K562 (cell line): ENCODE data around the gene CPNE6. TPM values are rescaled to one million over a fixed set of nuclear protein-coding genes. Genes with fewer than 3 reads are reported as not detected.

ENCODE experiments used
- ATAC-seq: fragments of 200-7000 bp; cut with Tn5 transposase; 3 replicates; pipeline ENCODE4 v1.9.1; 2020; ENCODE audit warnings: moderate library complexity
- BruUV-seq: library from RNA; stranded (reverse); fragments of 400-500 nt; replicated peaks from 2 replicates; lab custom pipeline; 2021; lab: Mats Ljungman, UMichigan
- CTCF ChIA-PET: fragments of 300-600 bp; formaldehyde crosslinking; extraction: SDS; loops from one replicate; lab custom pipeline; 2021; ENCODE audit warnings: low intra/inter-chr PET ratio; lab: Yijun Ruan, JAX
- POLR2A ChIA-PET: fragments of 300-600, 350-650 bp; sonication (Branson Sonifier 250); formaldehyde crosslinking; extraction: SDS; loops from one replicate; lab custom pipeline; 2021; ENCODE audit warnings: antibody characterized with exemption, inconsistent platforms; lab: Yijun Ruan, JAX
- DNase-seq, 4 experiments: peaks; one replicate each; pipeline versions ENCODE4 v3.0.0 to v3.0.0-alpha.2; 2011 to 2018; ENCODE audit warnings: low spot score in 3 of 4, mixed read lengths in 3 of 4; ENCODE audit errors: extremely low read depth in 1 of 4
- FAIRE-seq: peaks from 2 replicates; lab custom pipeline; 2011; peaks lifted over from hg19 to GRCh38; lab: Jason Lieb, UNC
- H2AFZ ChIP-seq: 2 replicates; pipeline ENCODE4 v1.6.0; 2011; ENCODE audit warnings: low read depth, low read length, control low read depth, inconsistent platforms
- H3K27ac ChIP-seq: fragments of 200-600 bp; 3 replicates; pipeline ENCODE4 v1.8.0; 2011; ENCODE audit warnings: low read depth, mild to moderate bottlenecking, control low read depth, inconsistent platforms, low read length, moderate library complexity, mixed read lengths; ENCODE audit errors: extremely low read depth
- H3K27me3 ChIP-seq, 2 experiments: fragments of 300-600 bp in 1 of 2; 2 replicates in 1 of 2; 3 replicates in 1 of 2; pipeline versions ENCODE4 v1.6.0 to v1.8.0; 2011; ENCODE audit warnings: inconsistent platforms in 2 of 2, low read length in 2 of 2, mild to moderate bottlenecking in 1 of 2, mixed read lengths in 1 of 2, moderate library complexity in 1 of 2; ENCODE audit not compliant: control insufficient read depth in 2 of 2, insufficient read depth in 2 of 2
- H3K36me3 ChIP-seq: fragments of 300-600 bp; 3 replicates; pipeline ENCODE4 v1.8.0; 2011; ENCODE audit warnings: mild to moderate bottlenecking, low read length, inconsistent platforms; ENCODE audit not compliant: control insufficient read depth, insufficient read depth
- H3K4me1 ChIP-seq, 2 experiments: fragments of 200-600 bp in 1 of 2; replicated peaks in 1 of 2; 2 replicates in 1 of 2; 3 replicates in 1 of 2; pipeline versions ENCODE4 v1.5.1 to v1.8.0; 2011; ENCODE audit warnings: inconsistent platforms in 2 of 2, low read length in 2 of 2, mild to moderate bottlenecking in 1 of 2, mixed read lengths in 1 of 2, moderate library complexity in 1 of 2; ENCODE audit not compliant: control insufficient read depth in 2 of 2, insufficient read depth in 2 of 2
- H3K4me2 ChIP-seq: 2 replicates; pipeline ENCODE4 v1.6.1; 2011; ENCODE audit warnings: low read length, control low read depth, inconsistent platforms, mixed read lengths; ENCODE audit not compliant: insufficient read depth
- H3K4me3 ChIP-seq: fragments of 200-600 bp; sonication (generic), shearing (Covaris generic); 2 replicates; pipeline ENCODE4 v1.5.1; 2016; ENCODE audit warnings: control low read depth, inconsistent platforms
- H3K79me2 ChIP-seq: fragments of 200-600 bp; 3 replicates; pipeline ENCODE4 v1.8.0; 2011; ENCODE audit warnings: low read length, inconsistent platforms; ENCODE audit not compliant: control insufficient read depth, insufficient read depth
- H3K9ac ChIP-seq, 2 experiments: 2 replicates each; pipeline versions ENCODE4 v1.6.0 to v1.6.1; 2011; ENCODE audit warnings: low read depth in 2 of 2, low read length in 2 of 2, control low read depth in 1 of 2, inconsistent platforms in 1 of 2, mild to moderate bottlenecking in 1 of 2, mixed read lengths in 1 of 2; ENCODE audit not compliant: insufficient read depth in 1 of 2
- H3K9me1 ChIP-seq: one replicate; pipeline ENCODE4 v1.6.0; 2011; ENCODE audit warnings: inconsistent platforms, mild to moderate bottlenecking, low read length, moderate library complexity; ENCODE audit not compliant: control insufficient read depth, insufficient read depth
- H3K9me3 ChIP-seq: replicated peaks from 2 replicates; pipeline ENCODE4 v1.5.1; 2011; ENCODE audit warnings: low read depth, low read length, inconsistent platforms; ENCODE audit not compliant: control insufficient read depth, insufficient read depth
- H4K20me1 ChIP-seq: replicated peaks from 2 replicates; pipeline ENCODE4 v1.6.1; 2011; ENCODE audit warnings: low read length, inconsistent platforms, mixed read lengths; ENCODE audit not compliant: control insufficient read depth, insufficient read depth
- DIDO1 ChIP-seq: fragments of 450-650 bp; IDR thresholded peaks from 2 replicates; pipeline ENCODE4 v1.6.1; 2016; ENCODE audit warnings: low read depth, missing biosample characterization, missing genetic modification characterization
- PHF8 ChIP-seq: fragments of 200-600 bp; sonication (generic); IDR thresholded peaks from 2 replicates; pipeline ENCODE4 v1.6.1; 2012; ENCODE audit warnings: mixed run types, mild to moderate bottlenecking, inconsistent platforms, low read length, moderate library complexity, borderline replicate concordance
- WGBS: fragments of 100-300 bp; shearing (Covaris generic); methylation state at CpG from one replicate; pipeline ENCODE4 v1.1.6; 2016; ENCODE audit warnings: low coverage, mixed read lengths; ENCODE audit not compliant: insufficient coverage; ENCODE audit errors: missing lambda C conversion rate; 5-methylcytosine and 5-hydroxymethylcytosine counted together
- in situ Hi-C: fragments of 300-500 bp; cut with MboI; formaldehyde crosslinking; loops from 4 replicates; pipeline ENCODE4 v1.15.0; 2018; ENCODE audit warnings: inconsistent platforms, mixed read lengths
- intact Hi-C: fragments of 100-400 bp; cut with micrococcal nuclease; formaldehyde crosslinking; loops from 2 replicates; pipeline ENCODE4 v1.14.2; 2022
- polyA plus RNA-seq, 8 experiments: library from polyadenylated mRNA; depleted of rRNA in 4 of 8; stranded (reverse) in 5 of 8; unstranded in 3 of 8; fragments of >200 nt; fragmentation: Nextera tagmentation in 2 of 8; fragmentation: Illumina TruSeq in 1 of 8; extraction: Ambion mirVana in 2 of 8; extraction: Trizol in 1 of 8; gene quantifications; 2 replicates each; pipeline versions ENCODE4 v1.2.1 to v1.2.3, GENCODE V29; 2011 to 2014; ENCODE audit warnings: inconsistent platforms in 1 of 8, missing spikeins in 1 of 8
- total RNA-seq, 7 experiments: library from RNA; depleted of rRNA in 6 of 7; stranded (reverse); fragments of >200 nt in 6 of 7; fragmentation: Illumina TruSeq in 2 of 7; extraction: Trizol in 2 of 7; gene quantifications; 2 replicates each; pipeline versions ENCODE4 v1.2.1 to v1.2.3, GENCODE V29; 2011 to 2021; ENCODE audit warnings: low replicate concordance in 1 of 7

CPNE6 gene
- total and polyA plus RNA-seq, 9 of the 15 experiments (the other 6 are each of a cell fraction or from before 2014, with no cell fraction given) = not detected

DNA sequence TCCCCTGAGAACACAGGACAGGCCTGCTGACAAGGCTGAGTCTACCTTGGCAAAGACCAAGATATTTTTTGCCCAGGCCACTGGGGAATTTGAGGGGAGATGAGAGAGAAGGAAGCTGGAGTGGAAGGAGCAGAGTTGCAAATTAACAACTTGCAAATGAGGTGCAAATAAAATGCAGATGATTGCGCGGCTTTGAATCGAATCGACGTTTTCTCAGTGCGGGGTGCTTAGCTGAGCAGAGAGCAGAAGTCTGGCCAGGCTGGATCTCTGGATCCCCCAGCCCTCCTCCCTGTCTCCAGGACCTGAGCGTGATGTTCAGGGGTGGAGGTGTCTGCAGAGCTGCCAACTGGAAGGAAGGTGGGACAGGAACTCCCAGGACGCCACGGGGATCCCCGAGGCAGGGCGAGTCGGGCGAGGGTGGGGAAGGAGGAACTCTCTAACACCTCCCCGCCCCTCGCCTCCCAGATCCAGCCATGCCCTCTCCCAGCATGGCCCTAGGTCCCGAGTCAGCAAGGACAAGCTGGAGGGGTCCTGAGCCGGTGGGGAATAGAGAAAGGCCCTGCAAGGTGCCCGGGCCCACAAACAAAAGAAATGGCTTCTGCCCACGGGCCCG is 20.1 kb upstream of the CPNE6 start:
- Histone ChIP-seq H3K9ac (peak overlapping the region; percentile 56 to 88; a peak in 3 of 4 replicates), H3K27me3 (peaks cover 0 to 25% of the 10 kb centered on the region in 2 experiments; a peak in 2 of 5 replicates), H3K36me3 (no peaks in the 10 kb centered on the region), H3K4me1 (peaks cover 9 to 20% of the 10 kb centered on the region in 2 experiments; a peak in 3 of 5 replicates), H2AFZ (peak overlapping the region; percentile 85), H3K9me3 (no peaks in the 10 kb centered on the region), H3K79me2 (no peaks in the 10 kb centered on the region), H3K9me1 (no peaks in the 10 kb centered on the region), H4K20me1 (peaks cover 4% of the 10 kb centered on the region), H3K4me3 (peak overlapping the region; percentile 43)
- intact Hi-C loops = no loop called here
- CTCF ChIA-PET = no interaction called here
- POLR2A ChIA-PET = interaction anchor here (0.8 to 1.1 kb wide), 2 partner anchors 110 to 237 kb away, joined by 3 read pairs; partner anchors contain the start of gene IRF9
- FAIRE-seq = no peak
- 57% methylated on average over 14 of the region's 20 CpGs for WGBS
- BruUV-seq = no TSS peak
- peak; percentile 4; the same call in 1 of the 3 replicates for ATAC-seq
- TF ChIP-seq PHF8 (peak; percentile 37; the same call in 1 of the 2 replicates), DIDO1 (no peak)
- TF ChIP-seq, all 486 proteins: peak for 1
- DNase-seq = peak in 1 of 4 experiments; percentile 3
- Histone ChIP-seq H3K4me2 (peak overlapping the region; percentile 73), H3K27ac (no peak overlapping the region)
- in situ Hi-C loops = loop anchor here (10.0 kb wide), 1 partner anchor 384 kb away; no protein-coding TSS in a partner anchor
